Activated CD4-positive, CD25-positive, alpha-beta regulatory T cell treated with anti-CD3 and anti-CD28 coated beads, Interleukin-2, amount 50 U/mL, for 16 hours (primary cell): ENCODE results near the gene FAM168B.

ENCODE experiments used
- DNase-seq: peaks from one replicate; pipeline ENCODE4 v3.0.0-alpha.2; 2020; ENCODE audit warnings: low read depth, low spot score

The FAM168B gene

GRCh38 chr2:131039908-131040660 lies 53.2 kb downstream of the FAM168B start:
- no peak for DNase-seq

- DNase-seq = no peak
These were observed 53.7 kb downstream of the FAM168B start for GRCh38 chr2:131039535-131039907.

- DNase-seq = no peak
These were observed 54.2 kb downstream of the FAM168B start for GRCh38 chr2:131039101-131039440.

GRCh38 chr2:131038258-131039100 lies 54.8 kb downstream of the FAM168B start:
- DNase-seq = no peak

- DNase-seq = no peak
These were observed 55.6 kb downstream of the FAM168B start for GRCh38 chr2:131037398-131038257.

- no peak for DNase-seq
These were observed 56.4 kb downstream of the FAM168B start for GRCh38 chr2:131036696-131037397.

GRCh38 chr2:131036269-131036668 lies 57.0 kb downstream of the FAM168B start:
- DNase-seq = no peak

GRCh38 chr2:131035826-131036231 lies 57.4 kb downstream of the FAM168B start:
- DNase-seq = no peak

GRCh38 chr2:131035112-131035825 lies 58.0 kb downstream of the FAM168B start:
- DNase-seq = no peak

- DNase-seq = no peak
These were observed 58.9 kb downstream of the FAM168B start for GRCh38 chr2:131034122-131035051.

- no peak for DNase-seq
These were observed 59.5 kb downstream of the FAM168B start for GRCh38 chr2:131033786-131034121.

- DNase-seq = no peak
These were observed 60.8 kb downstream of the FAM168B start for GRCh38 chr2:131032393-131032836.

- DNase-seq = no peak
These were observed 61.4 kb downstream of the FAM168B start for GRCh38 chr2:131031875-131032274.

- DNase-seq = no peak
These were observed 61.8 kb downstream of the FAM168B start for GRCh38 chr2:131031431-131031841.

GRCh38 chr2:131030478-131030971 lies 62.7 kb downstream of the FAM168B start:
- no peak for DNase-seq

GRCh38 chr2:131029812-131030211 lies 63.4 kb downstream of the FAM168B start:
- no peak for DNase-seq

GRCh38 chr2:131027566-131028528 lies 65.4 kb downstream of the FAM168B start:
- no peak for DNase-seq

- DNase-seq = no peak
These were observed 66.3 kb downstream of the FAM168B start for GRCh38 chr2:131026919-131027318.
